GM12878 (cell line): ENCODE measurements around the gene SLIT2. TPM values are rescaled to one million over a fixed set of nuclear protein-coding genes. Genes with fewer than 3 reads are reported as not detected.

Source experiments
- ATAC-seq: fragments of 200-7000 bp; cut with Tn5 transposase; 3 replicates; pipeline ENCODE4 v1.9.1; 2020; ENCODE audit warnings: mild to moderate bottlenecking, moderate library complexity
- BruUV-seq: library from RNA; stranded (reverse); fragments of 400-500 nt; replicated peaks from 2 replicates; lab custom pipeline; 2021; lab: Mats Ljungman, UMichigan
- CTCF ChIA-PET: fragments of 300-600 bp; sonication (Branson Sonifier 250); formaldehyde crosslinking; extraction: SDS; loops from one replicate; lab custom pipeline; 2021; ENCODE audit warnings: inconsistent platforms; lab: Yijun Ruan, JAX
- POLR2A ChIA-PET: fragments of 350-600 bp; formaldehyde crosslinking; extraction: SDS; loops from one replicate; lab custom pipeline; 2021; ENCODE audit warnings: inconsistent platforms; lab: Charles Lee
- RAD21 ChIA-PET: fragments of 300-600 bp; sonication (Branson Sonifier 250); formaldehyde crosslinking; loops from one replicate; lab custom pipeline; 2023; ENCODE audit warnings: antibody characterized with exemption; ENCODE audit not compliant: unreplicated experiment; lab: Charles Lee
- SMC1A ChIA-PET: fragments of 300-600 bp; sonication (Branson Sonifier 250); formaldehyde crosslinking; loops from one replicate; lab custom pipeline; 2023; ENCODE audit not compliant: unreplicated experiment, uncharacterized antibody; lab: Charles Lee
- DNase-seq: peaks from one replicate; pipeline ENCODE4 v3.0.0-alpha.2; 2011; ENCODE audit warnings: low read depth, low spot score
- FAIRE-seq: peaks from 3 replicates; lab custom pipeline; 2011; peaks lifted over from hg19 to GRCh38; lab: Jason Lieb, UNC
- H2AFZ ChIP-seq: 2 replicates; pipeline ENCODE4 v1.6.0; 2011; ENCODE audit warnings: low read depth, low read length, control low read depth; ENCODE audit not compliant: control insufficient read depth
- H3K27ac ChIP-seq: 2 replicates; pipeline ENCODE4 v1.5.1; 2011; ENCODE audit warnings: control low read depth; ENCODE audit not compliant: control insufficient read depth, insufficient read depth
- H3K27me3 ChIP-seq, 2 experiments: replicated peaks in 1 of 2; 2 replicates each; pipeline versions ENCODE4 v1.6.0 to v1.6.1; 2011; ENCODE audit warnings: low read length in 1 of 2; ENCODE audit not compliant: control insufficient read depth in 2 of 2, insufficient read depth in 2 of 2
- H3K36me3 ChIP-seq, 2 experiments: 2 replicates each; pipeline ENCODE4 v1.5.1; 2011; ENCODE audit warnings: low read length in 1 of 2; ENCODE audit not compliant: control insufficient read depth in 2 of 2, insufficient read depth in 2 of 2
- H3K4me1 ChIP-seq: 2 replicates; pipeline ENCODE4 v1.6.1; 2011; ENCODE audit warnings: mild to moderate bottlenecking, low read length, moderate library complexity, mixed read lengths; ENCODE audit not compliant: control insufficient read depth, insufficient read depth
- H3K4me2 ChIP-seq: 2 replicates; pipeline ENCODE4 v1.6.0; 2011; ENCODE audit warnings: control low read depth; ENCODE audit not compliant: control insufficient read depth, insufficient read depth
- H3K4me3 ChIP-seq: fragments of 200-600 bp; sonication (generic); 2 replicates; pipeline ENCODE4 v1.5.1; 2016
- H3K79me2 ChIP-seq: 2 replicates; pipeline ENCODE4 v1.6.0; 2011; ENCODE audit warnings: low read length; ENCODE audit not compliant: control insufficient read depth, insufficient read depth
- H3K9ac ChIP-seq: 2 replicates; pipeline ENCODE4 v1.8.0; 2011; ENCODE audit warnings: low read length, control low read depth, mixed read lengths; ENCODE audit not compliant: control insufficient read depth, insufficient read depth
- H3K9me3 ChIP-seq: replicated peaks from 3 replicates; pipeline ENCODE4 v1.5.1; 2011; ENCODE audit warnings: mild to moderate bottlenecking, low read length; ENCODE audit not compliant: control insufficient read depth, insufficient read depth
- H4K20me1 ChIP-seq: 2 replicates; pipeline ENCODE4 v1.6.0; 2011; ENCODE audit not compliant: control insufficient read depth, insufficient read depth
- ATF7 ChIP-seq: fragments of 450-650 bp; IDR thresholded peaks from 2 replicates; pipeline ENCODE4 v1.6.1; 2016; ENCODE audit warnings: low read depth, mild to moderate bottlenecking
- ESRRA ChIP-seq: IDR thresholded peaks from 2 replicates; pipeline ENCODE4 v1.6.1; 2012; ENCODE audit warnings: mild to moderate bottlenecking, low read length, improper control_type of control experiment
- MYC ChIP-seq: IDR thresholded peaks from 2 replicates; pipeline ENCODE4 v1.6.1; 2011; ENCODE audit warnings: mild to moderate bottlenecking, low read length, moderate library complexity, inconsistent platforms; ENCODE audit not compliant: insufficient read depth, insufficient replicate concordance, insufficient read length, severe bottlenecking
- NFIC ChIP-seq: IDR thresholded peaks from 2 replicates; pipeline ENCODE4 v1.6.1; 2012; ENCODE audit warnings: low read depth, mild to moderate bottlenecking, inconsistent platforms, low read length, moderate library complexity
- NFXL1 ChIP-seq: fragments of 450-650 bp; IDR thresholded peaks from 2 replicates; pipeline ENCODE4 v1.6.1; 2017; ENCODE audit warnings: antibody characterized with exemption, mild to moderate bottlenecking, borderline replicate concordance
- NR2F1 ChIP-seq: fragments of 450-650 bp; conservative IDR thresholded peaks from 2 replicates; pipeline ENCODE4 v1.6.1; 2017; ENCODE audit warnings: mild to moderate bottlenecking
- NRF1 ChIP-seq: conservative IDR thresholded peaks from 2 replicates; pipeline ENCODE4 v1.6.1; 2011; ENCODE audit warnings: mild to moderate bottlenecking, low read depth, low read length, improper control_type of control experiment
- POU2F2 ChIP-seq: IDR thresholded peaks from 3 replicates; pipeline ENCODE4 v1.6.1; 2011; ENCODE audit warnings: low read depth, mild to moderate bottlenecking, low read length, borderline replicate concordance
- SMAD1 ChIP-seq: fragments of 450-650 bp; IDR thresholded peaks from 2 replicates; pipeline ENCODE4 v1.6.1; 2018; ENCODE audit warnings: mild to moderate bottlenecking, low read depth; ENCODE audit not compliant: partially characterized antibody
- WRNIP1 ChIP-seq: IDR thresholded peaks from 2 replicates; pipeline ENCODE4 v1.6.1; 2011; ENCODE audit warnings: low read depth, low read length, improper control_type of control experiment, borderline replicate concordance
- ZNF274 ChIP-seq: IDR thresholded peaks from one replicate; pipeline ENCODE4 v1.8.0; 2011; ENCODE audit not compliant: insufficient read length, insufficient read depth
- ZNF622 ChIP-seq: fragments of 450-650 bp; IDR thresholded peaks from 2 replicates; pipeline ENCODE4 v1.6.1; 2017; ENCODE audit warnings: mild to moderate bottlenecking, inconsistent platforms
- WGBS: methylation state at CpG from one replicate; pipeline ENCODE4 v1.1.6; 2016; ENCODE audit warnings: low lambda C conversion rate; ENCODE audit not compliant: insufficient replicate concordance, insufficient coverage; ENCODE audit errors: missing lambda C conversion rate; 5-methylcytosine and 5-hydroxymethylcytosine counted together
- in situ Hi-C: fragments of 300-500 bp; cut with MboI; formaldehyde crosslinking; loops from 9 replicates; pipeline ENCODE4 v1.14.3; 2018; ENCODE audit warnings: mixed read lengths
- intact Hi-C: fragments of 100-400 bp; cut with micrococcal nuclease; formaldehyde crosslinking; loops from one replicate; pipeline ENCODE4 v1.14.2; 2022; ENCODE audit not compliant: unreplicated experiment
- polyA plus RNA-seq, 11 experiments: library from polyadenylated mRNA; depleted of rRNA in 4 of 11; unstranded in 6 of 11; stranded (reverse) in 5 of 11; fragments of >200 nt; fragmentation: Nextera tagmentation in 4 of 11; fragmentation: Illumina TruSeq in 1 of 11; extraction: Ambion mirVana in 4 of 11; extraction: Trizol in 1 of 11; gene quantifications; 1 replicate in 1 of 11; 2 replicates in 10 of 11; pipeline versions ENCODE4 v1.2.1 to v1.2.3, GENCODE V29; 2011 to 2016; ENCODE audit warnings: inconsistent platforms in 2 of 11, missing spikeins in 2 of 11, low read depth in 1 of 11
- total RNA-seq, 4 experiments: library from RNA; depleted of rRNA in 3 of 4; stranded (reverse); fragments of >200 nt in 3 of 4; fragmentation: Illumina TruSeq in 1 of 4; extraction: Trizol in 1 of 4; gene quantifications; 2 replicates each; pipeline versions ENCODE4 v1.2.1 to v1.2.3, GENCODE V29; 2013 to 2021
- TF ChIP-seq, protein P1 (sequence below): fragments of 450-650 bp; formaldehyde crosslinking; IDR thresholded peaks from 2 replicates; pipeline ENCODE4 v1.4.0; 2022; ENCODE audit warnings: mild to moderate bottlenecking, moderate library complexity
- TF ChIP-seq, protein P2 (sequence below): fragments of 450-650 bp; IDR thresholded peaks from 2 replicates; pipeline ENCODE4 v1.6.1; 2016; ENCODE audit warnings: mild to moderate bottlenecking

The SLIT2 gene
- total and polyA plus RNA-seq, 10 of the 15 experiments (the other 5 are each of a cell fraction or from before 2014, with no cell fraction given) = 0.01 to 0.05 TPM; not detected in 8

DNA sequence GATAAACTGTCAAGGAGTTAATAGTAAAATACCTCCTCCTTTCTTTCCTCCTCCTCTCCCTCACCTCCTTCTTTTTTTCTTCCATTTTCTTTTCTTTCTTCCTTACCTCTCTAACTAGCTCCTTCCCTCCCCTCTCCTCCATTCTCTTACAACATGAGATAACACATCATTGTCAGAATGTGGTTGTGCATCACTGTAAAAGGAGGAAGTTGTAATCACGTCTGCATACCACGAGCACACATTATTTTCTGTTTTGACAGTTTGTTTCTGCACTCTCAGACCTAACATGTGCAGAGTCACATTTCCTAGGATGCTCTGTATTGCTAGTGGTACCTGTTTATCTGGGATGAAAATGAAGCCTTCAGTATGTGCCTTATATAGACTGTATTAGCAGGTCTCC is 9.1 kb downstream of the SLIT2 start:
- H3K36me3 ChIP-seq = no peaks in the 10 kb centered on the region
- in situ Hi-C loops = no loop called here
- RAD21 ChIA-PET = no interaction called here

More for the DNA sequence above, 9.1 kb downstream of the SLIT2 start:
- no peak overlapping the region for H3K4me3 ChIP-seq
- ATAC-seq = no peak
- H3K79me2 ChIP-seq = no peaks in the 10 kb centered on the region
- H2AFZ ChIP-seq = no peak overlapping the region
- FAIRE-seq = no peak
- BruUV-seq = no TSS peak
- DNase-seq = no peak
- CTCF ChIA-PET = no interaction called here
- peaks cover 0 to 4% of the 10 kb centered on the region in 2 experiments; a peak in 1 of 4 replicates for H3K27me3 ChIP-seq
- H4K20me1 ChIP-seq = no peaks in the 10 kb centered on the region
- H3K27ac ChIP-seq = no peak overlapping the region
- TF ChIP-seq ZNF274 (no peak), NFXL1 (no peak), ESRRA (no peak), ZNF622 (no peak), WRNIP1 (no peak), NFIC (no peak), NR2F1 (no peak), ATF7 (no peak), SMAD1 (no peak), POU2F2 (no peak), MYC (no peak), NRF1 (no peak)
- TF ChIP-seq, protein P1, sequence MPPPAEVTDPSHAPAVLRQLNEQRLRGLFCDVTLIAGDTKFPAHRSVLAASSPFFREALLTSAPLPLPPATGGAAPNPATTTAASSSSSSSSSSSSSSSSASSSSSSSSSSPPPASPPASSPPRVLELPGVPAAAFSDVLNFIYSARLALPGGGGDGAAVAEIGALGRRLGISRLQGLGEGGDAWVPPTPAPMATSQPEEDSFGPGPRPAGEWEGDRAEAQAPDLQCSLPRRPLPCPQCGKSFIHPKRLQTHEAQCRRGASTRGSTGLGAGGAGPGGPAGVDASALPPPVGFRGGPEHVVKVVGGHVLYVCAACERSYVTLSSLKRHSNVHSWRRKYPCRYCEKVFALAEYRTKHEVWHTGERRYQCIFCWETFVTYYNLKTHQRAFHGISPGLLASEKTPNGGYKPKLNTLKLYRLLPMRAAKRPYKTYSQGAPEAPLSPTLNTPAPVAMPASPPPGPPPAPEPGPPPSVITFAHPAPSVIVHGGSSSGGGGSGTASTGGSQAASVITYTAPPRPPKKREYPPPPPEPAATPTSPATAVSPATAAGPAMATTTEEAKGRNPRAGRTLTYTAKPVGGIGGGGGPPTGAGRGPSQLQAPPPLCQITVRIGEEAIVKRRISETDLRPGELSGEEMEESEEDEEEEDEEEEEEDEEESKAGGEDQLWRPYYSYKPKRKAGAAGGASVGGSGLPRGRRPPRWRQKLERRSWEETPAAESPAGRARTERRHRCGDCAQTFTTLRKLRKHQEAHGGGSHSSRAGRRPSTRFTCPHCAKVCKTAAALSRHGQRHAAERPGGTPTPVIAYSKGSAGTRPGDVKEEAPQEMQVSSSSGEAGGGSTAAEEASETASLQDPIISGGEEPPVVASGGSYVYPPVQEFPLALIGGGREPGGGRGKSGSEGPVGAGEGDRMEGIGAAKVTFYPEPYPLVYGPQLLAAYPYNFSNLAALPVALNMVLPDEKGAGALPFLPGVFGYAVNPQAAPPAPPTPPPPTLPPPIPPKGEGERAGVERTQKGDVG (CRISPR knock-in tag) = no peak
- TF ChIP-seq, protein P2, sequence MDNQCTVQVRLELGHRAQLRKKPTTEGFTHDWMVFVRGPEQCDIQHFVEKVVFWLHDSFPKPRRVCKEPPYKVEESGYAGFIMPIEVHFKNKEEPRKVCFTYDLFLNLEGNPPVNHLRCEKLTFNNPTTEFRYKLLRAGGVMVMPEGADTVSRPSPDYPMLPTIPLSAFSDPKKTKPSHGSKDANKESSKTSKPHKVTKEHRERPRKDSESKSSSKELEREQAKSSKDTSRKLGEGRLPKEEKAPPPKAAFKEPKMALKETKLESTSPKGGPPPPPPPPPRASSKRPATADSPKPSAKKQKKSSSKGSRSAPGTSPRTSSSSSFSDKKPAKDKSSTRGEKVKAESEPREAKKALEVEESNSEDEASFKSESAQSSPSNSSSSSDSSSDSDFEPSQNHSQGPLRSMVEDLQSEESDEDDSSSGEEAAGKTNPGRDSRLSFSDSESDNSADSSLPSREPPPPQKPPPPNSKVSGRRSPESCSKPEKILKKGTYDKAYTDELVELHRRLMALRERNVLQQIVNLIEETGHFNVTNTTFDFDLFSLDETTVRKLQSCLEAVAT = no peak
- TF ChIP-seq, all 136 proteins: peak for 0
- Histone ChIP-seq H3K4me1 (no peaks in the 10 kb centered on the region), H3K9me3 (no peaks in the 10 kb centered on the region), H3K9ac (no peak overlapping the region), H3K4me2 (no peak overlapping the region)
- ChIA-PET SMC1A (no interaction called here), POLR2A (no interaction called here)
- WGBS = 0% methylated on average over 2 of the region's 2 CpGs
- intact Hi-C loops = no loop called here
